ENCODE results near the gene IFNG. TPM values are rescaled to one million over a fixed set of nuclear protein-coding genes. Genes with fewer than 3 reads are reported as not detected.

Gene IFNG
- polyA plus RNA-seq, 3 donors, result not detected

DNA sequence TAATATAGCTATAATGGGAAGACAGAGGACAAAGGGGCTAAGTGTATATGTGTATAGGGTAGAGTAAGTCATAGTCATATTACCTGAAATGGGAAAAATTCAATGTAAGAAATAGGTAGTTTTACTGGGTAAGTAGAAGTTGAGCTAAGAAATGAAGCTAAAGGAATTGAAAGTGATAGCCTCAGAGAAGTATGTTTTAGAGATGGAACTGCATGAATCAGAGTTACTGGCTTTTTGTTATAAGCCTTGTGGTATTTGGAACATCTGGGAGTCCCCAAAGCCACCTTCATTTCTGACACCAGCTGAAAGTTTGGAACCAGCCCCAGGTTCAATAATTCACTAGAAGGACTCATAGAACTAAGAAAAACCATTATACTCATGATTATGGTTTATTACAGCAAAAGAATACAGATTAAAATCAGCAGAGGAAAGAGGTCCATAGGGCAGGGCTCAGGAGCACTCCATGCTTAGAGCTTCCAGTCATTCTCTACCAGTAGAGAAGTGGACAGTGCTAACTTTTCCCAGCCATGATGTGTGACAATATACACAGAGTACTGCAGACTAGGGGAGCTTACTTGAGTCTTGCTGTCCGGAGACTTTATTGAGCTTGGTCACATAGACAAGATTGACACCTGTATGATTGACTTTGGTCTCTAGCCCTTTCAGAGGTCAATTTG is 9.8 kb upstream of the IFNG start:
- DNase-seq (ENCODE audit: low read depth in 3 of 3, low spot score in 2 of 3), result no peak

DNA sequence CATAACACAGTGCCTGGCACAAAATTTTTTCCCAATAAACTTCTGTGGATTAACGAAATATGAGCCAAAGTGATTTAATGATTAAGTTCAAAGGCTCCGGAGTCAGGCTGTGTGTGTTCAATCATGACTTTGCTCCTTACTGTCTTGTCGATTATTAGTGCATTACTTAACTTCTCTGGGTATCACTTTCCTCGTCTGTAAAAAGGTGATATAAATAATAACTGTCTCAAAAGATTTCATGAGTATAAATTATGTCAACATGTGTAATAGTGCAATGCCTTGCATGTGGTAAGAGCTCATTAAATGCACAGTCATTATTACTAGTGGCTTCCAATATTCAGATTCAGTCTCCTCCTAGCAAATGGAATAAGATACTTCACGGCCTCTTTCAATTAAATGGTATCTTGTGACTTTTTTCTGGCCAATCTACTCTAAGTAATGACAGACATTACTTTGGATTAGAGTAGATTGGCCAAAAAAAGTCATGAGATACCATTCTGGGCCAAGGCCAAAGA is 6.8 kb upstream of the IFNG start:
- DNase-seq (ENCODE audit: low read depth in 3 of 3, low spot score in 2 of 3), result no peak

GRCh38 chr12:68163560-68164081 is 4.1 kb upstream of the IFNG start:
- no peak for DNase-seq (ENCODE audit: low read depth in 3 of 3, low spot score in 2 of 3)

GRCh38 chr12:68162374-68162773 is 2.8 kb upstream of the IFNG start:
- DNase-seq (ENCODE audit: low read depth in 3 of 3, low spot score in 2 of 3), result no peak

GRCh38 chr12:68158432-68158831 is 1.1 kb downstream of the IFNG start:
- no peak for DNase-seq (ENCODE audit: low read depth in 3 of 3, low spot score in 2 of 3)

DNA sequence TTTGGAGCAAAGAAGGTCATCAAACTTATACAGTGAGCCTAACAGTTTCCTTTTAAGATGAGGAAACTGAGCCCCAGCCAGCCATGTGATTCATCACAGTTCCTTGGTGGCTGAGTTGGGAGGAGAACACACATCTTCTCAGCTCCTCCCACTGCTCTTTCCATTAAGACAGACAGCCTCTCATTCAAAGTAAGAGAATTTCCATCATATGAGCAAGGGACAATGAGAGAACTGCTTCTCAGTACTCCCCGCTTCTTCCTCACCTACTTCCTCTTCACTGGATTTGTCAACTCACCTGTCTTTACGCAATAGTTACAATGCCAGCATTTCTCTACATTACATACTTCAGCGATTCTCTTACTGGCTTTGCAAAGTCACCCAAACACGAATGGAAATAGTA is 2.2 kb downstream of the IFNG start:
- DNase-seq (ENCODE audit: low read depth in 3 of 3, low spot score in 2 of 3), result no peak

- no peak for DNase-seq (ENCODE audit: low read depth in 3 of 3, low spot score in 2 of 3)
These were observed 2.9 kb downstream of the IFNG start for GRCh38 chr12:68156636-68157035.

GRCh38 chr12:68154779-68155178 is 4.8 kb downstream of the IFNG start:
- DNase-seq (ENCODE audit: low read depth in 3 of 3, low spot score in 2 of 3), result no peak

DNA sequence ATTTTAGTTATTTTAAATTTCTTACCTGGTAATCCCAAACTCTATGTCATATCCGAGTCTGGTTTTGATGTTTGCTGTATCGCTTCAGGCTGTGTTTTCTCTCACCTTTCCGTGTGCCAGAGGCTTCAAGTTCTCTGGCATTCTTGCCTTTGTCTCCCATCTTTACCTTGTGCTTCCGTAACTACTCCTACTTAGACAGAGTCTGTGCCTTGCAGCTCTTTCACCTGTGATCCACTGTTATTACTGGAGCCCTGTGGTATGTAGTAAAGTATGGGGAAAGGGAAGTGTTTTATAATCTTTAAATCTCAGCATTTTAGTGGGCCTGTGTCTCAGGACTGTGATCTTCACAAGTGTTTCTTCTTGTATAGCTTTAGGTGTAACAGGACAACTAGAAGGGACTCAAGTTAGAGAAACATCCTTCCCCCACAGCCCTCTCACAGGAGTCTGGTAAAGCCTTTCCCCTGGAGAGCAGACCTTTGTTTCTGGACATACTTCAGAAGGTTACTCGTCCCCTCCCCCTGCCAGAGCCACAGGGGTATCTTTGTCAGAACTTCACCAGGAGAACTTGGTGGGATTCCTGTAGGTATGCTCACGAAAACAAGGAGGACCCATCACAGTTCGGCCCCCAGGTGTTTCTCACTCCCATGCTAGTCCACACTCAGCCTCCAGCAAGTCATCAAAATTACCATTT is 11.1 kb downstream of the IFNG start:
- no peak for DNase-seq (ENCODE audit: low read depth in 3 of 3, low spot score in 2 of 3)

- DNase-seq (ENCODE audit: low read depth in 3 of 3, low spot score in 2 of 3), result no peak
These were observed 19.0 kb downstream of the IFNG start for GRCh38 chr12:68140556-68140955.

DNA sequence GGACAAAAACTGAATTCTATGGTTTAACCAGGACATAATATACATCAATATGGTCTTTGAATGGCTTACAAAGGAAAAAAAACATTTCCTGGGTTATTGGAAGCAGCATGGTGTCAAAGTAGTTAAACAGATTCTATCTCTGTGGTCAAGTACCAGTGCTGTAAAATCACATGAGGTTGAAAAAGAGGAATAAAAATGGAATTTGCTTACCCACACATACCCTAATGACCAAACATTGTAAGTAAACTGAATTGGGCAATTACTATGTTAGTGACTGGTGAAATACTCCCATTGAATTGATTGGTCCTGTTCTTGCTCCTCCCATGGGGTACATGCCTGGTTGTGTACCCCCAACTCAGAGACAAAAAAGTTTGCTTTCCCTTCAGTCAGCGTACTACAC is 19.6 kb downstream of the IFNG start:
- DNase-seq (ENCODE audit: low read depth in 3 of 3, low spot score in 2 of 3), result no peak

DNA sequence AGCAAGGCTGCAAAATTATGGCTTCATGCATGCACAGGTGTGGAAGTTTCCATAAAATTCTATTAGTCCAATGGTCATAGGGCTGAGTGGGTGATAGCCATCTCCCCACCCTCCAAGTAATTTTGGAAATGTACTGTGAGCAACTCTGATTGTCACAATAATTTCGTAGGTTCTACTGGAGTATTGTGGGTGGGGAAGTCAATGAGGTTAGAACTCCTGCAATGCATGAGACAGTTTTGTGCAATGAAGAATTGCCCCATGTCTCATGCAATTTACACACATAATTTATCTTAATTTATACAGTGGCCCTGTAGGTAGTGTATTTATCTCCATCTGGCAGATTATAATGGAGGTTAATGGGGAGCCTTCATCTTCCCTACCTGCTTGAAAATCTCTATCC is 20.5 kb downstream of the IFNG start:
- no peak for DNase-seq (ENCODE audit: low read depth in 3 of 3, low spot score in 2 of 3)

- DNase-seq (ENCODE audit: low read depth in 3 of 3, low spot score in 2 of 3), result no peak
These were observed 21.1 kb downstream of the IFNG start for GRCh38 chr12:68138480-68138879.

DNA sequence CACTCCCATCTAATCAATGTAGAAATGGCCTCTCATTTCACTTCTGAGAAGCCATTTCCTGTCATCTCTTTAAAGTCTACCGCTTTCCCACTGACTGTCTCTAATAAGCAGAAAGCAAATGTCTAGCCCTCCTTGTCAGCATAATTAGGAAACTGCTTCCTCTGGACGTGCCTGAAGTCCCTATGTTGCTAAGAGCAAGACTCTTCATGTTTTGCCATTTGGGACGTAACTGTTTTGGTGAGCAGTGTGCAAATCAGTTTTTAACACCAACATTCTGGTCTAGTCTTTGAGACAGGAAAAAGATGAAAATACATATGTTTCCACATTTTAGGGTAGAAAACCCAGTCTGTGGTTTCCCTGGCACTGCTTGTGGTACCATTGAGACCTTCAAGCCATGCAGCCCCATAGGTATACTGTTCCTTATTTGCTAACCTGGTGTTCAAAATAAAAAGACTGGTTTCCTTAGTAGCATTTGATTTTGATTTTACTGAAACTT is 22.2 kb downstream of the IFNG start:
- no peak for DNase-seq (ENCODE audit: low read depth in 3 of 3, low spot score in 2 of 3)

DNA sequence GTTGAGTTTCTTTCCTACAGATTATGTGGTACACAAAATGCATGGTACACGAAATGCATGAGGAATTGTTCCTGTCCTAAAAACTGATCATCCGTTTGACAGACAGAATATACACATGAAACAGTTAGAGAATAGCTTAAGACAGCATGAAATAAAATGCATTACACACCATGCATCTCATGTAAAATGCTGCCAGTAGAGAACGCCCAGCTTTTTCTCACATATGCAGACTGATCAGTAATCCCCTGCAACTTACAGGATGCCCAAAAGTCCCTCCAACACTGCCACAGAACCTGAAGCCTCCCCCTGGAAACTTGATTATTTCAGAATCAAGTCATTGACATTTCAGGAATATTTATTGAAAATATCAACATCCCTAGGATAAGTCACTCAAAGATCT is 24.0 kb downstream of the IFNG start:
- DNase-seq (ENCODE audit: low read depth in 3 of 3, low spot score in 2 of 3), result no peak

- DNase-seq (ENCODE audit: low read depth in 3 of 3, low spot score in 2 of 3), result no peak
These were observed 27.6 kb downstream of the IFNG start for GRCh38 chr12:68131867-68132414.

GRCh38 chr12:68129979-68130378 is 29.6 kb downstream of the IFNG start:
- DNase-seq (ENCODE audit: low read depth in 3 of 3, low spot score in 2 of 3), result no peak

DNA sequence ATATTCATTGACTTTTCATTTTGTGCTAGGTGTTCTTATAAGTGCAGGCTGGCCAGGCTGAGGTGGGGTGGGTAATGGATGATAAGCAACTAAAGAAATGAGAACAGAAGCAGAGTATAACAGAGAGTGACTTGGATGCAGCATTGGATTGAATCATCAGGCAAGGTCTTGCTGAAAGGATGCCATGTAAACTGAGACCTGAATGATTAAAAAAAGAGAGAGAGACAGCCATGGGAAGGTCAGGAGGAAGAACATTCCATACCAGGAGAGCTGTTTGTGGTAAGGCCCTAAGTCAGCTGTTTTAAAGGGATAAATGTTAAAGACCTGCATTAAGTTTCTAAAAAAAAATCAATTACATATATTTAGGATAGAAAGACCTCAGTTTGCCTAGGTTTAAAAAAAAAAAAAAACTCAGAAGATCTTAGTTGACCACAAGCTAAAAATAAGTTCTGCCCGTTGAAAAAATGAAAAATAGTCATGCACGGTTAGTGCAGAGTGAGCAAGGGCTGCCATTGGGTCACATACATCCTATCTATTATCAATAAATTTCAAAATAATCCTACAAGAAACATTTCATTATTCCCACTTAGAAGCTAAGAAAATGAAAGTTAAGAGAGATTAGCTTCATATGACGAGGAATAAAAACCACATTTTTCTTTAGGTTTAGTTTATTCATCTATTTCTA is 37.2 kb downstream of the IFNG start:
- DNase-seq (ENCODE audit: low read depth in 3 of 3, low spot score in 2 of 3), result no peak

GRCh38 chr12:68121143-68121542 is 38.4 kb downstream of the IFNG start:
- DNase-seq (ENCODE audit: low read depth in 3 of 3, low spot score in 2 of 3), result no peak

- no peak for DNase-seq (ENCODE audit: low read depth in 3 of 3, low spot score in 2 of 3)
These were observed 39.8 kb downstream of the IFNG start for GRCh38 chr12:68119724-68120211.

- no peak for DNase-seq (ENCODE audit: low read depth in 3 of 3, low spot score in 2 of 3)
These were observed 40.3 kb downstream of the IFNG start for GRCh38 chr12:68119250-68119649.
